CD14-positive monocyte (primary cell): ENCODE results near the gene AREG. TPM values are rescaled to one million over a fixed set of nuclear protein-coding genes. Genes with fewer than 3 reads are reported as not detected.

Experiments
- DNase-seq, 3 donors: peaks; one replicate each; pipeline ENCODE4 v3.0.0-alpha.2; 2011 to 2022
- H2AFZ ChIP-seq: 2 replicates; pipeline ENCODE4 v1.6.0; 2012; ENCODE audit warnings: mild to moderate bottlenecking, low read depth, low read length, inconsistent platforms; ENCODE audit not compliant: insufficient read depth, poor library complexity, severe bottlenecking
- H3K27ac ChIP-seq, 2 donors: 1 replicate in 1 of 2; 2 replicates in 1 of 2; pipeline ENCODE4 v1.5.1; 2012 to 2013; ENCODE audit warnings: low read length in 2 of 2, control low read depth in 1 of 2, inconsistent platforms in 1 of 2, low read depth in 1 of 2, mild to moderate bottlenecking in 1 of 2
- H3K27me3 ChIP-seq, 2 donors: one replicate each; pipeline versions ENCODE4 v1.6.0 to v1.6.1; 2011 to 2013; ENCODE audit warnings: low read length in 2 of 2; ENCODE audit not compliant: control insufficient read depth in 2 of 2, insufficient read depth in 2 of 2
- H3K36me3 ChIP-seq, 2 donors: replicated peaks in 1 of 2; 1 replicate in 1 of 2; 2 replicates in 1 of 2; pipeline versions ENCODE4 v1.5.1 to v1.6.1; 2012 to 2013; ENCODE audit warnings: low read length in 2 of 2, control low read depth in 1 of 2, inconsistent platforms in 1 of 2, mild to moderate bottlenecking in 1 of 2; ENCODE audit not compliant: insufficient read depth in 2 of 2, control insufficient read depth in 1 of 2
- H3K4me1 ChIP-seq, 2 donors: 1 replicate in 1 of 2; 2 replicates in 1 of 2; pipeline versions ENCODE4 v1.5.1 to v1.6.1; 2012 to 2013; ENCODE audit warnings: low read length in 2 of 2, control low read depth in 1 of 2, inconsistent platforms in 1 of 2, mild to moderate bottlenecking in 1 of 2, moderate library complexity in 1 of 2; ENCODE audit not compliant: insufficient read depth in 2 of 2, control insufficient read depth in 1 of 2
- H3K4me2 ChIP-seq: replicated peaks from 2 replicates; pipeline ENCODE3; 2012; ENCODE audit warnings: low read length, moderate library complexity, mild to moderate bottlenecking; ENCODE audit not compliant: poor library complexity, severe bottlenecking; ENCODE audit errors: extremely low read depth
- H3K4me3 ChIP-seq, 3 experiments: fragments of 200-600 bp in 1 of 3; sonication (generic) in 1 of 3; replicated peaks in 1 of 3; 1 replicate in 2 of 3; 2 replicates in 1 of 3; pipeline ENCODE4 v1.5.1; 2011 to 2013; ENCODE audit warnings: low read length in 3 of 3, mild to moderate bottlenecking in 3 of 3, control low read depth in 2 of 3, low read depth in 2 of 3, inconsistent platforms in 1 of 3, moderate library complexity in 1 of 3
- H3K79me2 ChIP-seq: 2 replicates; pipeline ENCODE4 v1.6.0; 2012; ENCODE audit warnings: mild to moderate bottlenecking, control low read depth, inconsistent platforms, low read length, moderate library complexity; ENCODE audit not compliant: insufficient read depth
- H3K9ac ChIP-seq: 2 replicates; pipeline ENCODE4 v1.6.0; 2017; ENCODE audit warnings: low read length, mild to moderate bottlenecking; ENCODE audit not compliant: insufficient read depth, poor library complexity, severe bottlenecking
- H3K9me3 ChIP-seq, 2 donors: replicated peaks in 1 of 2; 1 replicate in 1 of 2; 2 replicates in 1 of 2; pipeline versions ENCODE4 v1.5.1 to v1.6.1; 2012 to 2013; ENCODE audit warnings: low read length in 2 of 2, control low read depth in 1 of 2; ENCODE audit not compliant: control insufficient read depth in 1 of 2, insufficient read depth in 1 of 2
- H4K20me1 ChIP-seq: 2 replicates; pipeline ENCODE4 v1.6.0; 2012; ENCODE audit warnings: mild to moderate bottlenecking, low read length, control low read depth, moderate library complexity; ENCODE audit not compliant: insufficient read depth
- H3K27ac Mint-ChIP-seq, 7 donors: one replicate each; pipeline ENCODE4 v1.8.0; 2020; ENCODE audit warnings: mild to moderate bottlenecking in 7 of 7, mixed read lengths in 7 of 7, moderate library complexity in 6 of 7, inconsistent platforms in 2 of 7
- H3K27me3 Mint-ChIP-seq, 3 donors: one replicate each; pipeline ENCODE4 v1.8.0; 2021 to 2022; ENCODE audit warnings: low read depth in 3 of 3, mild to moderate bottlenecking in 3 of 3, mixed read lengths in 3 of 3, moderate library complexity in 3 of 3, inconsistent platforms in 1 of 3
- H3K36me3 Mint-ChIP-seq, 2 donors: one replicate each; pipeline ENCODE4 v1.8.0; 2020; ENCODE audit warnings: mixed read lengths in 2 of 2, inconsistent platforms in 1 of 2, mild to moderate bottlenecking in 1 of 2
- H3K4me1 Mint-ChIP-seq: one replicate; pipeline ENCODE4 v1.8.0; 2020; ENCODE audit warnings: mild to moderate bottlenecking, mixed read lengths
- H3K4me3 Mint-ChIP-seq, 2 donors: one replicate each; pipeline ENCODE4 v1.8.0; 2020; ENCODE audit warnings: mild to moderate bottlenecking in 2 of 2, mixed read lengths in 2 of 2, moderate library complexity in 1 of 2
- H3K9me3 Mint-ChIP-seq, 7 donors: one replicate each; pipeline ENCODE4 v1.8.0; 2020 to 2022; ENCODE audit warnings: mixed read lengths in 7 of 7, mild to moderate bottlenecking in 6 of 7, moderate library complexity in 6 of 7, inconsistent platforms in 2 of 7
- WGBS: methylation state at CpG from one replicate; pipeline ENCODE4 v1.1.5; 2013; ENCODE audit warnings: missing lambda C conversion rate; ENCODE audit not compliant: insufficient coverage; 5-methylcytosine and 5-hydroxymethylcytosine counted together
- intact Hi-C, 2 donors: fragments of 100-400 bp; cut with micrococcal nuclease; formaldehyde crosslinking; loops; one replicate each; pipeline versions ENCODE4 v1.15.0 to v1.15.1; 2023
- polyA plus RNA-seq, 3 donors: library from polyadenylated mRNA; depleted of rRNA in 1 of 3; unstranded in 2 of 3; stranded (reverse) in 1 of 3; fragments of 300-500 nt in 2 of 3; fragments of >200 nt in 1 of 3; fragmentation: Illumina TruSeq in 2 of 3; gene quantifications; 1 replicate in 2 of 3; 2 replicates in 1 of 3; pipeline ENCODE4 v1.2.3, GENCODE V29; 2012 to 2021
- TF ChIP-seq, protein P1 (sequence below): fragments of 200-600 bp; IDR thresholded peaks from one replicate; pipeline ENCODE4 v1.8.0; 2022; ENCODE audit warnings: antibody characterized with exemption, mild to moderate bottlenecking

AREG gene
- polyA plus RNA-seq, 3 donors: 4.2 to 9.2 (median 9.1) TPM

- H3K27me3 Mint-ChIP-seq: peaks cover 0 to 1% (median 0%) of the 10 kb centered on the region in 3 donors
- intact Hi-C loops: no loop called here
- TF ChIP-seq, protein P1, sequence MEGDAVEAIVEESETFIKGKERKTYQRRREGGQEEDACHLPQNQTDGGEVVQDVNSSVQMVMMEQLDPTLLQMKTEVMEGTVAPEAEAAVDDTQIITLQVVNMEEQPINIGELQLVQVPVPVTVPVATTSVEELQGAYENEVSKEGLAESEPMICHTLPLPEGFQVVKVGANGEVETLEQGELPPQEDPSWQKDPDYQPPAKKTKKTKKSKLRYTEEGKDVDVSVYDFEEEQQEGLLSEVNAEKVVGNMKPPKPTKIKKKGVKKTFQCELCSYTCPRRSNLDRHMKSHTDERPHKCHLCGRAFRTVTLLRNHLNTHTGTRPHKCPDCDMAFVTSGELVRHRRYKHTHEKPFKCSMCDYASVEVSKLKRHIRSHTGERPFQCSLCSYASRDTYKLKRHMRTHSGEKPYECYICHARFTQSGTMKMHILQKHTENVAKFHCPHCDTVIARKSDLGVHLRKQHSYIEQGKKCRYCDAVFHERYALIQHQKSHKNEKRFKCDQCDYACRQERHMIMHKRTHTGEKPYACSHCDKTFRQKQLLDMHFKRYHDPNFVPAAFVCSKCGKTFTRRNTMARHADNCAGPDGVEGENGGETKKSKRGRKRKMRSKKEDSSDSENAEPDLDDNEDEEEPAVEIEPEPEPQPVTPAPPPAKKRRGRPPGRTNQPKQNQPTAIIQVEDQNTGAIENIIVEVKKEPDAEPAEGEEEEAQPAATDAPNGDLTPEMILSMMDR: no peak
- no peak overlapping the region for H3K27ac ChIP-seq
- H3K4me3 ChIP-seq: no peak overlapping the region
- H3K4me2 ChIP-seq: no peak overlapping the region
- H4K20me1 ChIP-seq: no peaks in the 10 kb centered on the region
- DNase-seq: no peak
- H3K79me2 ChIP-seq: no peaks in the 10 kb centered on the region
- H3K27ac Mint-ChIP-seq: no peak overlapping the region
- H3K9ac ChIP-seq: no peak overlapping the region
- no peak overlapping the region for H2AFZ ChIP-seq
- peaks cover 0 to 7% of the 10 kb centered on the region in 2 donors for H3K9me3 ChIP-seq
- no peaks in the 10 kb centered on the region for H3K36me3 ChIP-seq
- no peaks in the 10 kb centered on the region for H3K4me1 ChIP-seq
- no peaks in the 10 kb centered on the region for H3K36me3 Mint-ChIP-seq
- no CpG with 5 or more reads among the region's 1 CpG for WGBS
- no peak overlapping the region for H3K4me3 Mint-ChIP-seq
- no peaks in the 10 kb centered on the region for H3K4me1 Mint-ChIP-seq
- peaks cover 0 to 13% (median 5%) of the 10 kb centered on the region in 7 donors for H3K9me3 Mint-ChIP-seq
- H3K27me3 ChIP-seq: no peaks in the 10 kb centered on the region
These were observed 56.6 kb downstream of the AREG start for GRCh38 chr4:74501579-74501978.

- Histone ChIP-seq H3K4me1 (no peaks in the 10 kb centered on the region), H3K4me3 (no peak overlapping the region), H3K79me2 (no peaks in the 10 kb centered on the region), H4K20me1 (no peaks in the 10 kb centered on the region), H3K9me3 (peaks cover 0 to 7% of the 10 kb centered on the region in 2 donors), H2AFZ (no peak overlapping the region), H3K36me3 (no peaks in the 10 kb centered on the region), H3K27ac (no peak overlapping the region), H3K27me3 (no peaks in the 10 kb centered on the region), H3K9ac (no peak overlapping the region), H3K4me2 (no peak overlapping the region)
- H3K36me3 Mint-ChIP-seq: no peaks in the 10 kb centered on the region
- intact Hi-C loops: no loop called here
- WGBS: 100% methylated on average over 1 of the region's 2 CpGs
- H3K4me3 Mint-ChIP-seq: no peak overlapping the region
- DNase-seq: peak; percentile 23 to 74 (median 39)
- H3K27me3 Mint-ChIP-seq: no peaks in the 10 kb centered on the region
- H3K9me3 Mint-ChIP-seq: peaks cover 0 to 13% (median 7%) of the 10 kb centered on the region in 7 donors
- H3K4me1 Mint-ChIP-seq: no peaks in the 10 kb centered on the region
- H3K27ac Mint-ChIP-seq: peak overlapping the region in 1 of 7 donors; percentile 83
- TF ChIP-seq, protein P1: no peak
These were observed 58.6 kb downstream of the AREG start for GRCh38 chr4:74503580-74503979.
